UCSD-AML1 (cell line): ENCODE measurements around the gene TUSC2.

Experiments used
- DNase-seq: peaks from one replicate; lab custom pipeline; 2025; ENCODE audit not compliant: unreplicated experiment; lab: John Stamatoyannopoulos, UW

TUSC2 gene

GRCh38 chr3:50275141-50275995 lies 52.7 kb downstream of the TUSC2 start:
- no peak for DNase-seq
